Activated T-helper 17 cell treated with anti-CD3 and anti-CD28 coated beads, Interleukin-2, amount 50 U/mL, for 72 hours (primary cell): ENCODE data around the gene SOS2. TPM values are rescaled to one million over a fixed set of nuclear protein-coding genes. Genes with fewer than 3 reads are reported as not detected.
"Not testable (repeated sequence)": the region's sequence is repeated elsewhere in the genome, so short reads cannot be mapped to it uniquely, and the experiment has no call there.

ENCODE experiments used
- ATAC-seq: fragments of 150-1000 bp; cut with Tn5 transposase; replicated peaks from 2 replicates; pipeline ENCODE4 v1.10.0; 2021; ENCODE audit warnings: mild to moderate bottlenecking, moderate library complexity
- H3K27ac Mint-ChIP-seq: one replicate; pipeline ENCODE4 v1.8.0; 2022; ENCODE audit warnings: mixed read lengths
- H3K27me3 Mint-ChIP-seq: one replicate; pipeline ENCODE4 v1.8.0; 2022; ENCODE audit warnings: mixed read lengths
- H3K36me3 Mint-ChIP-seq: one replicate; pipeline ENCODE4 v1.8.0; 2022; ENCODE audit warnings: low read depth, mild to moderate bottlenecking, mixed read lengths
- H3K4me1 Mint-ChIP-seq: one replicate; pipeline ENCODE4 v1.8.0; 2022; ENCODE audit warnings: mixed read lengths
- H3K4me3 Mint-ChIP-seq: one replicate; pipeline ENCODE4 v1.8.0; 2022; ENCODE audit warnings: mild to moderate bottlenecking, mixed read lengths
- H3K9me3 Mint-ChIP-seq: one replicate; pipeline ENCODE4 v1.8.0; 2022; ENCODE audit warnings: mixed read lengths
- total RNA-seq, 2 donors: library from RNA; stranded (reverse); gene quantifications; one replicate each; pipeline ENCODE4 v1.2.3, GENCODE V29; 2022

SOS2 gene
- total RNA-seq, 2 donors from 2014 or later: 16.4 to 37.6 TPM

DNA sequence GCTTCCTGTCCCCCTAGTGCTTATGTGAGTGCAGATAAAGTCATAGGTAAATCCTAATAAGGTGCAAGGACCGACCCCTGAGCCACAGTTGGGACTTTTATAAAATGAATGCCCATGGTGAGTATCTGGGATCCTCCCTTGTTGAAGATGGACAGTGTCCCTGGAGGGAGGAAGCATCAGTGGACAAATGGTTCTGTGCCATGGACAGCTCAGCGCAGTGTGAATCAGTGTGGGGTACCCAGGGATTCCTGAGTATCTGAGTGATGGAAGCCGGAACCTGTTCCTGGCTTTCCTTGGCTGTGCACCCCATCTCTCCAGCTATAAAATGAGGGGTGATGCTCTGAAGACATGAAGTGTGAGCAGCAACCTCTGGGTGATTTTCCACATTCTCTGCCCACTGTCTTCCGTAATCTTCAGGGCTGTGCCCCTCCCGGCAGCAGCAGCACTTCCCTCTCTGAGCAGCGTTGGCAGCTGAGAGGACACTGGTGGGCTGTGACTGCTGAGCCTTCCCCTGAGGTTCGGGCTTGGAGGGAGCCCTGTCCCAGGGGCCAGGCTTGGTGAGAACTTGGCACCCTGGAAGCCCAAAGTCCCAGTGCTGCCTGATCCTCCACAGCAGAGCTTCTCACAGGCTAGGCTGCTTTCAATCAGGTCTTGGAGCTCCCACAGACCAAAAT is 140.0 kb downstream of the SOS2 start:
- H3K36me3 Mint-ChIP-seq: peaks cover 15% of the 10 kb centered on the region
- no peaks in the 10 kb centered on the region for H3K9me3 Mint-ChIP-seq
- no peak overlapping the region for H3K4me3 Mint-ChIP-seq
- H3K27me3 Mint-ChIP-seq: no peaks in the 10 kb centered on the region
- no peak for ATAC-seq
- H3K4me1 Mint-ChIP-seq: peaks cover 45% of the 10 kb centered on the region
- H3K27ac Mint-ChIP-seq: no peak overlapping the region

DNA sequence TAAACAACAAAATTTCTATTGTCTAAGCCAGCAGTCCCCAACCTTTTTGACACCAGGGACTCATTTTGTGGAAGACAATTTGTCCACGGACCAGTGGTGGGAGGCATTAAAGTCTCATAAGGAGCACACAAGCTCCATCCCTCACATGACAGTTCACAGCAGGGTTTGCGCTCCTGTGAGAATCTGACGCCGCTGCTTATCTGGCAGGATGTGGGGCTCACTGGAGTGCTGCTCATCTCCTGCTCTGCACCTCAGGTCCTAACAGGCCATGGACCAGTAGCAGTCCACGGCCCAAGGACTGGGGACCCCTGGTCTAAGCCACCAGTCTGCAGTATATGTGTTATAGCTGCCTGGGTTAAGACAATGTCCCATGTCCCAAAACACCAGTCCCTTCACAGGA is 142.2 kb downstream of the SOS2 start:
- Mint-ChIP-seq H3K27me3 (no peaks in the 10 kb centered on the region), H3K4me3 (peak overlapping the region; percentile 72), H3K4me1 (peaks cover 58% of the 10 kb centered on the region), H3K36me3 (peaks cover 27% of the 10 kb centered on the region), H3K9me3 (no peaks in the 10 kb centered on the region), H3K27ac (no peak overlapping the region)
- ATAC-seq: no peak

DNA sequence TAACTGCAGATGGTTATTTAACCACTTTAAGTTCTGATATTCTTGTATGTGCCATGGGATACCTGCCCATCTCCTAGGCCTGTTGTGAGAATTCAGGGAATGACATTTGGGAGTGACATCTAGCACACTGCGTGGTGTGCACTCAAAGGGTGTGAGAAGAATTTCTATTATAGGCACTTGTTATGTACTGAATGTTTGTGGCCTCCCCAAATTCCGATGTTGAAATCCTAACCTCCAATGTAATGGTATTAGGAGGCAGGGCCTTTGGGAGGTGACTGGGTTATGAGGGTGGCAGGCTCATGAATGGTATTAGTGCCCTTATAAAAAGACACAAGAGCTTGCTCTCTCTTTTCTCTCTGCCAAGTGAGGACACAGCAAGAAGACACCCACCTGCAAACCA is 142.6 kb downstream of the SOS2 start:
- Mint-ChIP-seq H3K36me3 (peaks cover 27% of the 10 kb centered on the region), H3K4me3 (peak overlapping the region; percentile 72), H3K27ac (peak overlapping the region; percentile 84), H3K27me3 (no peaks in the 10 kb centered on the region), H3K9me3 (no peaks in the 10 kb centered on the region), H3K4me1 (peaks cover 58% of the 10 kb centered on the region)
- ATAC-seq: no peak

DNA sequence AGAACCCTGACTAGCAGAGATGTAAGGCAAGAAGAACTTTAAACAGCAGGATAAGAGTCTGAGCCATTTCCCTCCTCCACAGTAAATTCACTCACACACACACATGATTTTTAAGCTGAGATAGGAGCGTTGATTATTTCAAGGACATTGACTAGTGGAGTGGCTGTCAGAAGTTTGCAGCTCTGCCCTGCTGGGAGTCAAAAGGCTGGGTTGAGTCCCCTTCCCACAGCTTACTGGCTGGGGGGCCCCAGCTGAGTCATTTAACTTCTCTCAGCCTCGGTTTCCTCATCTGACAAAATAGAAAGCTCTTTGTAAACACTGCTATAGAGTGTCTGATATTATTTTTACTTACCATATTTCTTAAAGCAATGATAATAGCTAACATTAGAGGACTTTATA is 143.3 kb downstream of the SOS2 start:
- H3K27ac Mint-ChIP-seq: peak overlapping the region; percentile 84
- H3K27me3 Mint-ChIP-seq: no peaks in the 10 kb centered on the region
- H3K4me3 Mint-ChIP-seq: peak overlapping the region; percentile 72
- peaks cover 52% of the 10 kb centered on the region for H3K4me1 Mint-ChIP-seq
- no peaks in the 10 kb centered on the region for H3K9me3 Mint-ChIP-seq
- ATAC-seq: no peak
- H3K36me3 Mint-ChIP-seq: peaks cover 32% of the 10 kb centered on the region

DNA sequence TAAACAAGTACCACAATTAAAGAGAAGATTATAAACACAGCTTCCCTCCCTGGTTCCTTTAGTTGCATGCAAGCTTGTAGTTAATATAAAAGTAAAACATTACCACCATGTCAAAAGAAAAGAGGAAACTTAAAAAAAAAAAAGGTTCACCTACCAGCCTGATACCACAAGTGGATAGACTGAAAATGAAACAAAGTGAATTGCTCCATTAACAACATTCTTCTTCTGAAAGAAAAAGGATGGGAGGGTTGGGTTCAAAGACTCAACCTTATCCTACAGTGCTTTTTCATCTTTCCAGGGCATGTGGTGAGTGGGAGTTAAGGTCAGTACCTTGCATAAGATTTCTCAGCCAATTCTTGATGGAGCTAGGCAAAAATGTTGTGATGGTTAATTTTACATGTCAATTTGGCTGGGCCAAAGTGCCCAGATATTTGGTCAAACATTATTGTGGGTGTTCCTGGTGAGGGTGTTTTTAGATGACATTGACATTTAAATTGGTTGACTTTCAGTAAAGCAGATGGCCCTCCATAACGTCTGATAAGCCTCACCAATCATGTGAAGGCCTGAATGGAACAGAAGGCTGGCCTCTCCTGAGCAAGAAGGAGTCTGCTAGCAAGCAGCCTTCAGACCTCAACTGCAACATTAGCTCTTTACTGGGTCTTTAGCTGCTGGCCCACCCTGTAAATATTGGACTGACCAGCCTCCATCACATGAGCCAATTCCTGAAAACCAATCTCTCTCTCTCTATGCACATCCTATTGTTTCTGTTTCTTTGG is 143.8 kb downstream of the SOS2 start:
- Mint-ChIP-seq H3K4me1 (peaks cover 49% of the 10 kb centered on the region), H3K27ac (peak overlapping the region; percentile 84), H3K27me3 (no peaks in the 10 kb centered on the region), H3K4me3 (peak overlapping the region; percentile 72), H3K9me3 (no peaks in the 10 kb centered on the region), H3K36me3 (peaks cover 38% of the 10 kb centered on the region)
- no peak for ATAC-seq

DNA sequence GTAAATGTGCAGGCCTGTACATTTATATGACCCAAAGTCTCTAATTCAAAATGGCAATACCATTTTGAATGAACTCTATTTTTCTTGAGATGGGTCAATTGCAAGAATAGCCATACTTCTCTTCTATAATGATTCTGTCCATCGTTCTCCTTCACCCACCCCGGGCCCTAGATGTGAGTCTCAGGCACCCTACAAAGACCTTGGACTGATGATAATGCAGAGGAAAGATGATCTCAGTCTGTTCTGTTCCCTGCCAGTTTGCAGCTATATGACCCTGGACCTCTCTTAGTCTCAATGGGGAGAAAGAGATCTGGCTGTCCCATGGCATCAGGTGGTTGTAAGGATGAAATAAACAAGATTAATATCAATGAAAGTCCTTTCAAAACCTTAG is 145.1 kb downstream of the SOS2 start:
- no peaks in the 10 kb centered on the region for H3K27me3 Mint-ChIP-seq
- H3K27ac Mint-ChIP-seq: peak overlapping the region; percentile 87
- peaks cover 52% of the 10 kb centered on the region for H3K4me1 Mint-ChIP-seq
- ATAC-seq: no peak
- H3K4me3 Mint-ChIP-seq: peak overlapping the region; percentile 94
- peaks cover 50% of the 10 kb centered on the region for H3K36me3 Mint-ChIP-seq
- H3K9me3 Mint-ChIP-seq: no peaks in the 10 kb centered on the region

DNA sequence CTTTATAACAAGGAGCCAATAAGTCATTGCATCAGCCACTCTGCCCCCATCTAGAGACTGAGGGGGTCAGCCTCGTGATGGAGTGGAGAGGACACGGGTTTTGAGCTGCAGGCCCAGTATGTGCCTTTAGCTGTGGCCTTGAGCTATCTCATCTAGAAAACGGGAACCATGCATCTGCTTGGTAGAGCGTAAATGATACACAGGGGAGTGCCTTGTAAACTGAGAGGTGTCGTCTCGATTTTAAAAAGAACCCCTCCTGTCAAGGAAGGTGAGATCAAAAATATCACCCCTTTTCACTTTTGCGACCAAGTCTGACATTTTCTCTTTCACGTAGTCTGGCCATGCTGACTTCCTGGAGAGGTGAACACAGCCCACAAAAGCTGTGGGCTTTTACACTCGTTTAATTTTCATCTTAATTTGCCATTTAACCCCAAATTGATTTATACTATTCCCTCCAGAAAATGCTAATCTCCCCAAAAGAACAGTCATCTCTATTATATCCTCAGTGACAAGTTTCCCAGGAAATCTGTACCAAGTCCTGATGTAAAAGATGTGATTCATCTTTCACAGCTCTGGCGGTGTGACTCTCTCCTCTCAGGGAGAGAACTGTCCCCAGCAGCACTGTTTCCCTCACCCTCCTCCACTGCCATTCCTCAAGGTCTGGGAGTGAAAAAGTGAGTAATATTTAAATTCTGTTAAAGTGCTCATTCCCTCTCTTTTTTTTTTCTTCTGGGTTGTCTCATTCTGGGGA is 145.6 kb downstream of the SOS2 start:
- peaks cover 49% of the 10 kb centered on the region for H3K4me1 Mint-ChIP-seq
- peak overlapping the region; percentile 94 for H3K4me3 Mint-ChIP-seq
- no peaks in the 10 kb centered on the region for H3K27me3 Mint-ChIP-seq
- peak overlapping the region; percentile 87 for H3K27ac Mint-ChIP-seq
- H3K9me3 Mint-ChIP-seq: no peaks in the 10 kb centered on the region
- peak; percentile 53 for ATAC-seq
- peaks cover 56% of the 10 kb centered on the region for H3K36me3 Mint-ChIP-seq

DNA sequence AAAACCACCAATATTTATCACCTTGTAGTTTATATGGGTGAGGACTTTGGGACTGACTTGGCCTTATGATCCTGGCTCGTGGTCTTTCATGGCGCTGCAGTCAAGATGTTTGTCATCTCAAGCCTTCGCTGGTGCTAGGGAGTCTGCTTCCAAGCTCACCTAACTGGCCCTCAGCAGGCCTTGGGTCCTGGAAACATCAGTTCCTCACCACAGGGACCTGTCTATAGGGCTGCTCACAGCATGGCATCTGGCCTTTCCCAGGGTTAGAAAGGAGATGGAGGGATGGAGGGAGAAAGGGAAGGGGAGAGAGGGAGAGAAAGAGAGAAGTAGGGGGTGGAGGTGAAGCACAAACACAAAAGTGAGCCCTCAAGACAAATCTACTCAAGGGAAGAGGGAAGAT is 146.7 kb downstream of the SOS2 start:
- H3K27ac Mint-ChIP-seq: peak overlapping the region; percentile 87
- no peak for ATAC-seq
- no peaks in the 10 kb centered on the region for H3K27me3 Mint-ChIP-seq
- H3K4me1 Mint-ChIP-seq: peaks cover 46% of the 10 kb centered on the region
- no peaks in the 10 kb centered on the region for H3K9me3 Mint-ChIP-seq
- H3K36me3 Mint-ChIP-seq: peaks cover 57% of the 10 kb centered on the region
- peak overlapping the region; percentile 94 for H3K4me3 Mint-ChIP-seq

DNA sequence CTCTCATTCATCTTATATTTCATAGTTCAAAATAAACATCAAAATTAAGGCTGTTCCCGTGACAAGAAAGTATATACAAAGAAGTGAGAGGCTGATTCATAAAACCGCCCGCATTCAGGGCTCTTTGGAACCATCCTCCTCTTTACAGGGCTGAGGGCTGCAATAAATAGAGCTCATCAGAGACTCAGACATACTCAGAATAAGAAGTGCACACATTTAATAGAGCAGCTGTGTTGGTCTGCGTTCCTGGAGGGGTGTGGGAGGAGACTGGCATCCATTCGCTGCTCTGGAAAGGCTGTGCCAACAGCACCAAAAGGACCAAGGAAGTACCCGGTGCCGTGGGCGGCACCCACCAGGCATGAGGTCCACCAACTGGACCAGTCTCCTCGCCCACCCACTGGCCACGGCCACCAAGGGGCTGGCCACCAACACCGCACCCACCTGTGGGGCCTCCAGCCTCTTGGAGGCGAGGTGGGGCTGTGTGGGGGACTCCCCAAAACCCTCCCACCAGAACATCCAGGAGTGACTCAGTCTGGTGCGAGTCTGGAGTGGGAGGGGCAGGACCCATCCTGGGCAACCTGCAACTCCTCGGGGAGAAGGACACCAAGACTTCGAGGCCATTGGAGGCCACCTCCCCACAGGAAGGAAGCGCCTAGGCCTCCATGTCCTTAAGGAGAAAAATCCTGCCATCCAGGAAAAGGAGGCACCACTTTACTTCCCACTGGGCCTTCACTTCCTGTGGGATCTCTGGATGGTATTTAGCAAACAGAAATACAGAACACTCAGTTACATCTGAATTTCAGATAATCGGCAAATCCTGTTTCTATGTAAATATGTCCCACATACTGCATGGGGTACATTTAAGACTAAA is 147.7 kb downstream of the SOS2 start:
- peaks cover 57% of the 10 kb centered on the region for H3K36me3 Mint-ChIP-seq
- peak overlapping the region; percentile 87 for H3K27ac Mint-ChIP-seq
- no peaks in the 10 kb centered on the region for H3K9me3 Mint-ChIP-seq
- peak; percentile 71 for ATAC-seq
- peak overlapping the region; percentile 94 for H3K4me3 Mint-ChIP-seq
- no peaks in the 10 kb centered on the region for H3K27me3 Mint-ChIP-seq
- H3K4me1 Mint-ChIP-seq: peaks cover 44% of the 10 kb centered on the region

DNA sequence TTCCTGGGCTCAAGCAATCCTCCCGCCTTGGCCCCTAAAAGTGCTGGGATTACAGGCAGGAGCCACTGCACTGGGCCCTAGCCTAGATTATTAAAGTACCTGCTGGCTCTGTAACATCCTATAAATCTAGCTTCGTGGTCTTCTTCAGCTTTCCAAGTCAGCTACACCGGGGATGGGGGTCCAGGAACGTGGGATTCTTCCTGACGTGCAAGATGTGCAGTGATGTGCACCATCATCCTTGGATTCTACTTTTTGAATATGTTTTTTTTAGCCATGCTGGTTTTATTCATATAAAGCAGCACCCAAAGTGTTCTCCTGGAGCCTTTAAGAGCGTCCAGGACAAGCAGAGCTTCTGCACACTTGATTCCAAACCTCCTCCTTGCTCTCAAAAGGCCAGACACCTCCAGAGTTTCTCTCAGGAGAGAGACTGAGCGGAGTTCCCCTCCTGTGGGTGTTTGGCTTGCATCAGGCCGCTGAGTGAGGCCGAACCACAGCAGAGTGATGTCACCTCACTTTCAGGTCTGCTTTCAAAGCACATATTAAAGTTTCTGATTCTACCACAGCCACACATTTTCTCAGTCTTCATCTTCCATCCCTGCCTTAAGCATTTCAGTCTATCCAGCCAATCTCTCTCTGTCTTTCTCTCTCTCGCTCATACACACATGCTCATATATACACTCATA is 148.5 kb downstream of the SOS2 start:
- ATAC-seq: peak; percentile 72
- Mint-ChIP-seq H3K27ac (peak overlapping the region; percentile 87), H3K4me1 (peaks cover 36% of the 10 kb centered on the region), H3K27me3 (no peaks in the 10 kb centered on the region), H3K9me3 (no peaks in the 10 kb centered on the region), H3K36me3 (peaks cover 52% of the 10 kb centered on the region), H3K4me3 (peak overlapping the region; percentile 94)

DNA sequence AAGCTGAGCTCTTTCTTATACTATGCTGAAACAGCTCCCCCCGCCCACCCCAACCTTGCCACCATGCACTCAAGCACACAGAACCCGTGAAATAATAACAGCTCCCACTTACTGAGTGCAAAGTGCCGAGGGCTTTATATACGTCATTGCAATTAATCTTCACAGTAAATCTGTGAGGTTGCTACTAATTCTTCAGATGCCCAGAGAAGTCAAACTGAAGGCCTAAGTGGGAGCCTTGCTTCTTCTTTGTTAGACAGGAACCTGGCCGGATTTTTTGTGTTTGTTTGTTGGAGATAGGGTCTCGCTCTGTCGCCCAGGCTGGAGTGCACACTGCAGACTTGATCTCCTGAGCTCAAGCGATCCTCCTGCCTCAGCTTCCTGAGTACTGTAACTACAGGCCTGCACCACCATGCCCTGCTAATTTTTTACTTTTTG is 149.1 kb downstream of the SOS2 start:
- no peak for ATAC-seq
- Mint-ChIP-seq H3K36me3 (peaks cover 46% of the 10 kb centered on the region), H3K4me1 (peaks cover 30% of the 10 kb centered on the region), H3K9me3 (no peaks in the 10 kb centered on the region), H3K4me3 (peak overlapping the region; percentile 94), H3K27ac (peak overlapping the region; percentile 87), H3K27me3 (no peaks in the 10 kb centered on the region)

DNA sequence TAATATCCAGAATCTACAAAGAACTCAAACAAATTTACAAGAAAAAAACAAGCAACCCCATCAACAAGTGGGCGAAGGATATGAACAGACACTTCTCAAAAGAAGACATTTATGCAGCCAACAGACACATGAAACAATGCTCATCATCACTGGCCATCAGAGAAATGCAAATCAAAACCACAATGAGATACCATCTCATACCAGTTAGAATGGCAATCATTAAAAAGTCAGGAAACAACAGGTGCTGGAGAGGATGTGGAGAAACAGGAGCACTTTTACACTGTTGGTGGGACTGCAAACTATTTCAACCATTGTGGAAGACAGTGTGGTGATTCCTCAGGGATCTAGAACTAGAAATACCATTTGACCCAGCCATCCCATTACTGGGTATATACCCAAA is 152.3 kb downstream of the SOS2 start:
- not testable (repeated sequence) for H3K27me3 Mint-ChIP-seq, H3K9me3 Mint-ChIP-seq, H3K27ac Mint-ChIP-seq, ATAC-seq
- peak overlapping the region; percentile 58 for H3K4me3 Mint-ChIP-seq
- peaks cover 30% of the 10 kb centered on the region for H3K36me3 Mint-ChIP-seq
- H3K4me1 Mint-ChIP-seq: peaks cover 16% of the 10 kb centered on the region

DNA sequence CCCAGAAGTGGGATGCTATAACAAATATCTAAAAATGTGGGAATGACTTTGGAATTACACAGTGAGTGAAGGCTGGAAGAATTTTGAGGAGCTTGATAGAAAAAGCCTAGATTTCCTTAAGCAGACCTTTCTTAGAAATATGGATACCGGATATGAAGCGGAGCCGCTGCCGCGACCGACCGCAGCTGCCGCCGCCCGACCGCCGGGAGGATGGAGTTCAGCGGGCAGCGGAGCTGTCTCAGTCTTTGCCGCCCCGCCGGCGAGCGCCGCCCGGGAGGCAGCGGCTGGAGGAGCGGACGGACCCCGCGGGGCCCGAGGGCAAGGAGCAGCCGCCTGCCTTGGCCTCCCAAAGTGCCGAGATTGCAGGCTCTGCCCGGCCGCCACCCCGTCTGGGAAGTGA is 157.7 kb downstream of the SOS2 start:
- peaks cover 21% of the 10 kb centered on the region for H3K4me1 Mint-ChIP-seq
- H3K27ac Mint-ChIP-seq, H3K27me3 Mint-ChIP-seq, H3K36me3 Mint-ChIP-seq, ATAC-seq, H3K9me3 Mint-ChIP-seq, H3K4me3 Mint-ChIP-seq: not testable (repeated sequence)
